CD4-positive, alpha-beta T cell treated with Interferon alpha-2 for 1 hour (primary cell): ENCODE results near the gene TAOK1.

Experiments used
- DNase-seq, 2 donors: peaks; one replicate each; pipeline ENCODE4 v3.0.0-alpha.2; 2020 to 2022

Gene TAOK1

DNA sequence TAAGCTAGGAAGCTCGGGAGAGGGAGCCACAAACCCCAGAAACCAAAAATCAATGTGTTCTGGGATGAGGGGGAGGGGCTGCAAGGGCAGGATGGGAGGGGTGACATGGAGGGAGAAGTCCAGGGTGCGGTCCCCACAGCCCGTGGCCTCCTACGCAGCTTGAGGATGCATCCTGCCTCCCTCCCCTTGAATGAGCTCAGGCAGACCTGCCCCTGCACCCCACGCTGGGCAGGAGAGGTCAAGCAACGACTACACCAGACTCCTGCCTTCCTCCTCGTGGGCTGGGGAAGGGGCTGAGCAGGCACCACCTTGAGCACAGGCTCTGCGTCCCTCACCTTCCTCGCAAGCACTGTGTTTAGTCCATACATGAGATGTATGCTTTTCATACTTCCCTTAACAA lies 206.6 kb downstream of the TAOK1 start:
- no peak for DNase-seq

DNA sequence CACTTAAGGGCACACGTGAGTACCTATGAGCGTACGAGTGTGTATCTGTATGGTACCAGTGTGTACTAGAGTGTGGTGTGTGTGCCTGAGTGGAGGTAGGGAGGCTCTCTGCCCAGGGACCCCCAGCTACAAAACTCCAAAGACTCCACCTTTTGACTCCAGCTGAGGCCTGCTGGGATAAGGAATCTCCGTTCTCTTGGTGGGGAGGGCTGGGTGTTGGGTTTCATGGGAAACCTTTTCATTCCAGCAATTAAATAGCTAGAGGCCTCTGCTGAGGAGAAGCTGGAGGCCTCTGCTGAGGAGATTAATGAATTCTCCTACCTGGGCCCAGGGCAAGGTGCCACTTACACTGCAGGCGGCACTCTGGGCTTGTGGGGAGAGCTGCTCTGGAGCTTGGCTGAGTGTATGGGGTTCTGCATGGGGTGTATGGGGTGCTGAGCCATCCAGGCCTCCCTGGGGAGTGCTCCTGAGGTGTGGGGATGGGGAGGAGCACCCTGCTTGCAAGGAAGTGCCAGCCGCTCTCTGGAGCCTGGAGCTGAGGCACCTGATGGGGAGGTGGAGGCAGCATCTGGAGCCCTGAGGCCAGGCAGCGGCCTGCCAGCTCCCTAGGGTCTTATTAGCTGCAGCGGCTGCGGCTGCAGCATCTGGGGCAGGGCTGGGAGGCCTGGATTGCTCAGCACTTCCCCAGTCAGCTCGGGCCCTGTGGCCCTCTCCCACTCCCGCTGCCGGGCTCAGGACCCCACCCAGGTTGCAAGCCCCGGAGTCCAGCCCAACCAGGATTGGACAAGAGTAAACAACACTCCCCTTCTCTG lies 207.4 kb downstream of the TAOK1 start:
- DNase-seq: no peak
